Activated T-helper 17 cell treated with anti-CD3 and anti-CD28 coated beads, Interleukin-2, amount 50 U/mL, for 72 hours (primary cell): ENCODE results near the gene HP. TPM values are rescaled to one million over a fixed set of nuclear protein-coding genes. Genes with fewer than 3 reads are reported as not detected.
"Not testable (repeated sequence)": the region's sequence is repeated elsewhere in the genome, so short reads cannot be mapped to it uniquely, and the experiment has no call there.

Source experiments
- ATAC-seq: fragments of 150-1000 bp; cut with Tn5 transposase; replicated peaks from 2 replicates; pipeline ENCODE4 v1.10.0; 2021; ENCODE audit warnings: mild to moderate bottlenecking, moderate library complexity
- H3K27ac Mint-ChIP-seq: one replicate; pipeline ENCODE4 v1.8.0; 2022; ENCODE audit warnings: mixed read lengths
- H3K27me3 Mint-ChIP-seq: one replicate; pipeline ENCODE4 v1.8.0; 2022; ENCODE audit warnings: mixed read lengths
- H3K36me3 Mint-ChIP-seq: one replicate; pipeline ENCODE4 v1.8.0; 2022; ENCODE audit warnings: low read depth, mild to moderate bottlenecking, mixed read lengths
- H3K4me1 Mint-ChIP-seq: one replicate; pipeline ENCODE4 v1.8.0; 2022; ENCODE audit warnings: mixed read lengths
- H3K4me3 Mint-ChIP-seq: one replicate; pipeline ENCODE4 v1.8.0; 2022; ENCODE audit warnings: mild to moderate bottlenecking, mixed read lengths
- H3K9me3 Mint-ChIP-seq: one replicate; pipeline ENCODE4 v1.8.0; 2022; ENCODE audit warnings: mixed read lengths
- total RNA-seq, 2 donors: library from RNA; stranded (reverse); gene quantifications; one replicate each; pipeline ENCODE4 v1.2.3, GENCODE V29; 2022

HP gene, protein sequence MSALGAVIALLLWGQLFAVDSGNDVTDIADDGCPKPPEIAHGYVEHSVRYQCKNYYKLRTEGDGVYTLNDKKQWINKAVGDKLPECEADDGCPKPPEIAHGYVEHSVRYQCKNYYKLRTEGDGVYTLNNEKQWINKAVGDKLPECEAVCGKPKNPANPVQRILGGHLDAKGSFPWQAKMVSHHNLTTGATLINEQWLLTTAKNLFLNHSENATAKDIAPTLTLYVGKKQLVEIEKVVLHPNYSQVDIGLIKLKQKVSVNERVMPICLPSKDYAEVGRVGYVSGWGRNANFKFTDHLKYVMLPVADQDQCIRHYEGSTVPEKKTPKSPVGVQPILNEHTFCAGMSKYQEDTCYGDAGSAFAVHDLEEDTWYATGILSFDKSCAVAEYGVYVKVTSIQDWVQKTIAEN
- not detected for total RNA-seq

DNA sequence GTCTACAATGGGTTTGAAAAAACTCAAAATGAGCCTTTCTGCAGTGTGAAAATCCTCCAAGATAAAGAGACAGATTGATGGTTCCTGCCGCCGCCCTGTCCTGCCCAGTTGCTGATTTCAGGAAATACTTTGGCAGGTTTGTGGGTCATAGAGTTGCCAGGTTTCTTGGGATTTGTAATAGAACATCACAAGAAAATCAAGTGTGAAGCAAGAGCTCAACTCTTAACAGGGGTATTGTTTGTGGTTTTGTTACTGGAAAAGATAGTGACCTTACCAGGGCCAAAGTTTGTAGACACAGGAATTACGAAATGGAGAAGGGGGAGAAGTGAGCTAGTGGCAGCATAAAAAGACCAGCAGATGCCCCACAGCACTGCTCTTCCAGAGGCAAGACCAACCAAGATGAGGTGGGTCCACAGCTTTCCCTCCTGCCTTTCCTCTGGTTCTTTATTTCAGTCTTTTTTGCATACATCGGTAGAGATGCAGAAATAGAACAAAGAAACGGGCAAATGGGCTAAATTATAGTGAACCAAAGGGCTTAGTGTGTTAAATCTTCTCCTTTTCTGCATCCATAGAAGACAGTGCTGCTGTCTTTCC is at the start of gene HP:
HP (plus strand) TSS at position 252 of the 594 bp plus-strand sequence; CDS start at position 400, 148 bp downstream.
- not testable (repeated sequence) for H3K4me1 Mint-ChIP-seq, H3K27ac Mint-ChIP-seq, H3K9me3 Mint-ChIP-seq, H3K27me3 Mint-ChIP-seq, H3K4me3 Mint-ChIP-seq, H3K36me3 Mint-ChIP-seq, ATAC-seq

DNA sequence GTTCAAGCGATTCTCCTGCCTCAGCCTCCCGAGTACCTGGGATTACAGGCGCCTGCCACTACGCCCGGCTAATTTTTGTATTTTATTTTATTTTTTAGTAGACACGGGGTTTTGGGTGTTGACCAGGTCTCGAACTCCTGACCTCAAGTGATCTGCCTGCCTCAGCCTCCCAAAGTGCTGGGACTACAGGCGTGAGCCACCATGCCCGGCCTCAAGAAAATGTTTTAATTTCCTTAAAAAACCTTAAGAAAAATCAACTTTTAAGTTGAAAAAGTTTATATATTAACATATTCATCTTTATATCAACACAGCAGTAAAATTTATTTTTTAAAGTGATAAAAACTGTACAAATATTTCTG is 46.3 kb upstream of the HP start:
- H3K27ac Mint-ChIP-seq, H3K4me1 Mint-ChIP-seq, H3K9me3 Mint-ChIP-seq, ATAC-seq, H3K27me3 Mint-ChIP-seq, H3K36me3 Mint-ChIP-seq: not testable (repeated sequence)
- peak overlapping the region; percentile 89 for H3K4me3 Mint-ChIP-seq

GRCh38 chr16:72008424-72009216 is 45.7 kb upstream of the HP start, which contains the start of gene DHODH:
TSS of gene DHODH (plus strand) at chr16:72008744. CDS start at chr16:72008765, 21 bp downstream.
- Mint-ChIP-seq H3K9me3 (no peaks in the 10 kb centered on the region), H3K36me3 (peaks cover 13% of the 10 kb centered on the region), H3K27me3 (no peaks in the 10 kb centered on the region), H3K4me1 (peaks cover under 1% of the 10 kb centered on the region), H3K27ac (peak within 1 kb of the TSS; percentile 89), H3K4me3 (peak within 1 kb of the TSS; percentile 89)
- ATAC-seq: peak; percentile 99

DNA sequence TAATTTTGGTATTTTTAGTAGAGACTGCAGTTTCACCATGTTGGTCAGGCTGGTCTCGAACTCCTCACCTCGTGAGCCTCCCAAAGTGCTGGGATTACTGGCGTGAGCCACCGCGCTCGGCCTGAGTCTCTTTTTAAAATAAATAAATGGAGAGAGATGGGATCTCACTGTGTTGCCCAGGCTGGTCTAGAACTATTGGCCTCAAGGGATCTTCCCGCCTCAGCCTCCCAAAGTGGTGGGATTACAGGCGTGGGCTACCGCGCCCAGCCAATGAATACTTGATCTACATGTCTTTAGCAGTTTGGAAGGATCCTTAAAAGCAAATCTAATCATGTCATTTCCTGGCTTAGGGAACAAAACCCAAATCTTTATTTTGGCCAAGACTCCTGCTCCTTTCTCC is 44.5 kb upstream of the HP start:
- peak overlapping the region; percentile 16 for H3K27ac Mint-ChIP-seq
- peaks cover 3% of the 10 kb centered on the region for H3K4me1 Mint-ChIP-seq
- no peaks in the 10 kb centered on the region for H3K27me3 Mint-ChIP-seq
- no peaks in the 10 kb centered on the region for H3K9me3 Mint-ChIP-seq
- ATAC-seq: no peak
- H3K4me3 Mint-ChIP-seq: peak overlapping the region; percentile 56
- H3K36me3 Mint-ChIP-seq: peaks cover 24% of the 10 kb centered on the region

DNA sequence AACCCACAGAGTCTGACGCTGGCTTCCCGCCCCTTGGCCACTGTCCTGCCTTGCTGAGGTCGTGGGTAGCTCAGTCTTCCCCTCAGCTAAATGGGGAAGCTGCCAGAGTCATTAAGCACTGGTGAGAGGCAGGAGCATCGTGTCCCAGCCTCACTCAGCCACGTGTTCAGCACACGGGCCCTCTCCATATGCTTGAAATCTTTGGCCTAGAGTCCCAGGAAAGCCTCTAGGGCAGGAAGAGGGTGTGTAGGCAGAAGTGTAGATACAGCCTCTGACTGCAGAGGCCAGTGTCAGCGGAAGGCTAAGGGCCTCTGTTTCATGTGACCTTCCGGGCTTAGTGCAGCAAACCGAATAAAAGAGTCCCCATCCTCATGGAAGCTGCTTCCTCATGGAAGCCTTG is 41.7 kb upstream of the HP start:
- H3K36me3 Mint-ChIP-seq: peaks cover 51% of the 10 kb centered on the region
- no peaks in the 10 kb centered on the region for H3K9me3 Mint-ChIP-seq
- H3K27me3 Mint-ChIP-seq: no peaks in the 10 kb centered on the region
- H3K27ac Mint-ChIP-seq: peak overlapping the region; percentile 69
- ATAC-seq: no peak
- peaks cover 3% of the 10 kb centered on the region for H3K4me1 Mint-ChIP-seq
- no peak overlapping the region for H3K4me3 Mint-ChIP-seq

- no peaks in the 10 kb centered on the region for H3K27me3 Mint-ChIP-seq
- H3K9me3 Mint-ChIP-seq: no peaks in the 10 kb centered on the region
- H3K4me3 Mint-ChIP-seq: no peak overlapping the region
- ATAC-seq: no peak
- H3K4me1 Mint-ChIP-seq: peaks cover 3% of the 10 kb centered on the region
- peaks cover 58% of the 10 kb centered on the region for H3K36me3 Mint-ChIP-seq
- peak overlapping the region; percentile 69 for H3K27ac Mint-ChIP-seq
Measured at GRCh38 chr16:72013389-72013788, 40.9 kb upstream of the HP start.

DNA sequence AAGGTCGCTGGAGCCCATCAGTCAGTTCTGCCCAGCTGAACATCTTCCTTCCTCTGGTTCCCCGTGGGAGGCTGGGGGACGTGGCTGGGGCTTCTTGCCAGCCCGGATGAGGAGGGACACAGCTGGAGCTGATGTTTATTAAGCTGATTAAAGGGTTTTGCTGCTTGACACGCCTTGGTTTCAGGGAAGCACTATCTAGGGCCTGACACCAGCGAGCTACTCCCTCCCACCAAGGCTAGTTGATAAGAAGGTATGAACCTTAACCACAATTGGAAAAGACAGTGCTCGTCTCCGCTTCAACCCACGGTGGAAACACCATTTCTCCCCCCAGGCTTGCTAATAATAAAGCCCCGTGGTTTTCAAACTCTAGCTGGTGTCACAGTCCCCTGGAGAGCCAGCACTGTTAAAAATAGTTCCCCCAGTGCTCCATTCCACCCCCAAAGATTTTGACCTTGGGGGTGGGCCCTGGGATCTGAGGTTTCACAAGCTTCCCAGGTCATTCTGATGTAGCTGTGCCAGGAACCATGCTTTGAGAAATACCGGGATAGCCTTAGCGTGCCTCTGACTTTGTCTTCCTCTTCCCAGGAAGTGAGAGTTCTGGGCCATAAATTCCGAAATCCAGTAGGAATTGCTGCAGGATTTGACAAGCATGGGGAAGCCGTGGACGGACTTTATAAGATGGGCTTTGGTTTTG is 40.3 kb upstream of the HP start:
- Mint-ChIP-seq H3K9me3 (no peaks in the 10 kb centered on the region), H3K4me1 (peaks cover 3% of the 10 kb centered on the region), H3K27ac (peak overlapping the region; percentile 69)

DNA sequence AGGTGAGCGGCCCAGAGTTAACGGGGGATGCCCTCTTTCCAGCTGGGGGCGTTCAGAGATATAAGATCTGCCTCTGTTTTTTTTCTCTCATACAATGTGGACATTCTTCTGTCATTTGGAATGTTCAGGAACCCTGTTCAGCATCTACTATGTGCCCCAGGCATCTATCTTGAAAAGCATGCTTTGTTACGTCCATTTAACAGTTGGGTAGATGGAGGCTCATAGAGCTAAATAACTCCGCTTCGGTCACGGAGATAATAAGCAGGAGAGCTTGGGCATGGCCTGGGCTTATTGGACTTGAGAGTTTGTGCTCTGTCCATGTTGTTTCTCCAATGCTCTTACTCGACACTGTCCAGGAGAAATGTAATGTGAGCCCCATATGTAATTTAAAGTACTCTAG is 39.6 kb upstream of the HP start:
- ATAC-seq: no peak
- no peaks in the 10 kb centered on the region for H3K9me3 Mint-ChIP-seq
- H3K27me3 Mint-ChIP-seq: no peaks in the 10 kb centered on the region
- peaks cover 3% of the 10 kb centered on the region for H3K4me1 Mint-ChIP-seq
- peaks cover 65% of the 10 kb centered on the region for H3K36me3 Mint-ChIP-seq
- no peak overlapping the region for H3K4me3 Mint-ChIP-seq
- H3K27ac Mint-ChIP-seq: peak overlapping the region; percentile 69

More for the DNA sequence above, 40.3 kb upstream of the HP start:
- Mint-ChIP-seq H3K4me3 (no peak overlapping the region), H3K36me3 (peaks cover 59% of the 10 kb centered on the region), H3K27me3 (no peaks in the 10 kb centered on the region)
- ATAC-seq: no peak

DNA sequence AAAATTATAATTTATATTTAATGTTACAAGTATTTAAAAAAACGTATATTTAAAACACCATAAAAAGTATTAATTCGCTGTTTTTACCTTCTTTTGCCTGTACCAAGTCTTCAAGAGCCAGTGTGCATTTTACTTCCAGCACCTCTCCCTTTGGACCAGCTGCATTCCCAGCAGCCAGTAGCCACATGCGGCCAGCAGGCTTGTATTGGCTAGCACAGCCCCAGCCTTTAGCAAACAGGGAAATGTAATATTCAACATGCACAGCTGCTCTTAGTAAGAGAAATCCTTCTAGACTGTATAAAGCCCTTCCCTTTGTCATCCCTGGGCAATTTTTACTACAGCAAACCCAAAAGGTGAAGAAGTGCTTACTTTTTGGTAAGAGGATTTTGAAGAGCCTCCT is 39.2 kb upstream of the HP start:
- no peak overlapping the region for H3K4me3 Mint-ChIP-seq
- no peaks in the 10 kb centered on the region for H3K27me3 Mint-ChIP-seq
- peaks cover 3% of the 10 kb centered on the region for H3K4me1 Mint-ChIP-seq
- no peak overlapping the region for H3K27ac Mint-ChIP-seq
- H3K9me3 Mint-ChIP-seq: no peaks in the 10 kb centered on the region
- ATAC-seq: no peak
- H3K36me3 Mint-ChIP-seq: peaks cover 68% of the 10 kb centered on the region

DNA sequence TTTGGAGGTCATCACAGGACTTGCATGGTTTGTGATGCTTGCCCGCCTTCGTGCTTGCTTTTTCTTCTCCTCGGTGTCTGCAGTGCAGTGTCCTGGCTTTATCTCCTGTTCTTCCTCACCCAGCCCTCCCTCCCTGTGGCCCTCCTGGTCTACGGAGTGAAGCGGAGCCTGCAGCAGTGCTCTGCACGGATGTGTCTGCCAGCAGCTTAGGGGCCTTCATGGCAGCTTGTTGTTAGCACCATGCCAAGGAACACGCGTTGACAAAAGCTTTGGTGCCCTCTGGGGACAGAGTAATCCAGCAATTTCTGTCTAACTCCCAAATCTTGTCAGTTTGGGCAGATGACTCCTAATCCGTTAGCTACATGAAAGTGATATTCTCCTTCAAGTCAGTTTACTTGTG is 35.8 kb upstream of the HP start:
- no peaks in the 10 kb centered on the region for H3K9me3 Mint-ChIP-seq
- H3K4me1 Mint-ChIP-seq: peaks cover 3% of the 10 kb centered on the region
- no peak for ATAC-seq
- H3K27ac Mint-ChIP-seq: no peak overlapping the region
- peaks cover 95% of the 10 kb centered on the region for H3K36me3 Mint-ChIP-seq
- no peak overlapping the region for H3K4me3 Mint-ChIP-seq
- no peaks in the 10 kb centered on the region for H3K27me3 Mint-ChIP-seq

DNA sequence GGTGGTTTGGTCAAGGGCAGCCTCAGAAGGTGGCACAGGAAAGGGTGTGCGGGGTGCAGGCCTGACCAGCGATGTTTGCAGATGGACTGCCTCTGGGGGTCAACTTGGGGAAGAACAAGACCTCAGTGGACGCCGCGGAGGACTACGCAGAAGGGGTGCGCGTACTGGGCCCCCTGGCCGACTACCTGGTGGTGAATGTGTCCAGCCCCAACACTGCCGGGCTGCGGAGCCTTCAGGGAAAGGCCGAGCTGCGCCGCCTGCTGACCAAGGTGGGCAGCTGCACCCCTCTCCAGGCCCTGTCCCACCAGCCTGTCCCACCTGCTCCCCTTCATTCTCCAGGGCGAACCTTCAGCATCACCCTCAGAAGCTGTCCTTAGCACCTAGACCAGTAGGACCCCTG is 33.3 kb upstream of the HP start:
- Mint-ChIP-seq H3K36me3 (peaks cover 96% of the 10 kb centered on the region), H3K27me3 (no peaks in the 10 kb centered on the region), H3K4me1 (no peaks in the 10 kb centered on the region), H3K27ac (no peak overlapping the region), H3K9me3 (no peaks in the 10 kb centered on the region), H3K4me3 (no peak overlapping the region)
- no peak for ATAC-seq

DNA sequence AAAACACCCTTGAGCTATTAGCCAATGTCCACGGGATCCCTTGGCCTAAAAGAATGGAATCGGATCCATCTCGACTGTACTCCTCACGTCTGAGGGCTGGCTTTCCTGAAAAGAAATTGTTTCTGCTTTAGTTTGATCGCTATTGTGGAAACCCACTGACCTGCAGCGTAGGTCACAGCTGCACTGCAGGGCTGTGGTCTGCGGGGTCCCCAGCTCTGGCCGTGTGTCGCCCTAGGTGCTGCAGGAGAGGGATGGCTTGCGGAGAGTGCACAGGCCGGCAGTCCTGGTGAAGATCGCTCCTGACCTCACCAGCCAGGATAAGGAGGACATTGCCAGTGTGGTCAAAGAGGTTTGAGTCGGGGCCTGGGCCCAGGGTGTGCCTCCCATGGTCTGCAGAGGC is 32.2 kb upstream of the HP start:
- ATAC-seq: no peak
- H3K36me3 Mint-ChIP-seq: peaks cover 87% of the 10 kb centered on the region
- no peaks in the 10 kb centered on the region for H3K27me3 Mint-ChIP-seq
- no peaks in the 10 kb centered on the region for H3K4me1 Mint-ChIP-seq
- no peak overlapping the region for H3K4me3 Mint-ChIP-seq
- H3K27ac Mint-ChIP-seq: no peak overlapping the region
- no peaks in the 10 kb centered on the region for H3K9me3 Mint-ChIP-seq

- no peaks in the 10 kb centered on the region for H3K9me3 Mint-ChIP-seq
- no peaks in the 10 kb centered on the region for H3K27me3 Mint-ChIP-seq
- no peak overlapping the region for H3K27ac Mint-ChIP-seq
- H3K4me1 Mint-ChIP-seq: no peaks in the 10 kb centered on the region
- H3K36me3 Mint-ChIP-seq: peaks cover 68% of the 10 kb centered on the region
- H3K4me3 Mint-ChIP-seq: no peak overlapping the region
- ATAC-seq: no peak
Measured at GRCh38 chr16:72023962-72024361, 30.3 kb upstream of the HP start.

DNA sequence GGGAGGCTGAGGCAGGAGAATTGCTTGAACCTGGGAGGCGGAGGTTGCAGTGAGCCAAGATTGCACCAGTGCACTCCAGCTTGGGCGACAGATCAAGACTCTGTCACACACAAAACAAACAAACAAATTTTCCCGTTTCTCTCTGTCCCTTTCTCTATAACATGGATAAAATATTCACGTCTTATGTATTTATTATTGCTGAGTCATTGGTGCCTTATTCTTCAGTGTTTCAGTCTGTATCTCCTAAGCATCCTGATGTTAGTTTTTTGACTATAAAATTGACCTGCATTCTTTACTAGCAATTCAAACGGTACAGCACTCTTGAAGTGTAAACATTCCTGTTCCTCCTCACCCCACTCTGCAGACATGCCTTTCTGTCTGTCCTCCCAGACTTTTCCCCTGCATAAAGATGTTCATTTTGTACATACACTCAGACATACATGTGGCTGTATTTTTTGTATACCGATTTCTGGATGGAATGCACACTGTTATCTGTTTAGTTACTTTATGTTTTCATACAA is 29.4 kb upstream of the HP start:
- H3K27ac Mint-ChIP-seq: peak overlapping the region; percentile 1
- H3K27me3 Mint-ChIP-seq: no peaks in the 10 kb centered on the region
- no peak for ATAC-seq
- H3K4me3 Mint-ChIP-seq: no peak overlapping the region
- peaks cover 59% of the 10 kb centered on the region for H3K36me3 Mint-ChIP-seq
- H3K4me1 Mint-ChIP-seq: no peaks in the 10 kb centered on the region
- H3K9me3 Mint-ChIP-seq: no peaks in the 10 kb centered on the region
